Neural cell (in vitro differentiated cells): Measurements from ENCODE around the gene ZNF507. TPM values are rescaled to one million over a fixed set of nuclear protein-coding genes. Genes with fewer than 3 reads are reported as not detected.

Source experiments
- H2AFZ ChIP-seq: fragments of 200-600, 300-800 bp; sonication (generic), shearing (Covaris generic); 2 replicates; pipeline ENCODE4 v1.6.0; 2014; ENCODE audit warnings: low read depth, mild to moderate bottlenecking, antibody characterized with exemption, low read length, moderate library complexity
- H3F3A ChIP-seq: fragments of 200-600 bp; shearing (Covaris generic); 2 replicates; pipeline ENCODE4 v1.6.1; 2016; ENCODE audit warnings: mild to moderate bottlenecking, moderate library complexity, mixed read lengths, antibody characterized with exemption, low read length; ENCODE audit not compliant: insufficient read depth, poor library complexity, severe bottlenecking
- H3K27ac ChIP-seq: fragments of 200-600, 300-800 bp; sonication (generic), shearing (Covaris generic); 2 replicates; pipeline ENCODE4 v1.5.1; 2014; ENCODE audit warnings: mild to moderate bottlenecking, low read length, moderate library complexity
- H3K27me3 ChIP-seq: fragments of 300-800, 200-600 bp; sonication (generic), shearing (Covaris generic); 2 replicates; pipeline ENCODE4 v1.6.0; 2014; ENCODE audit warnings: mild to moderate bottlenecking, low read depth, low read length, moderate library complexity; ENCODE audit not compliant: insufficient read depth
- H3K36me3 ChIP-seq: fragments of 300-800, 200-600 bp; sonication (generic), shearing (Covaris generic); 2 replicates; pipeline ENCODE4 v1.5.1; 2014; ENCODE audit warnings: mild to moderate bottlenecking, antibody characterized with exemption, low read length, moderate library complexity; ENCODE audit not compliant: insufficient read depth
- H3K4me2 ChIP-seq: fragments of 300-800, 200-600 bp; sonication (generic), shearing (Covaris generic); 2 replicates; pipeline ENCODE4 v1.6.0; 2014; ENCODE audit warnings: mild to moderate bottlenecking, low read length
- H3K4me3 ChIP-seq: fragments of 300-800, 200-600 bp; sonication (generic), shearing (Covaris generic); 2 replicates; pipeline ENCODE4 v1.5.1; 2014; ENCODE audit warnings: mild to moderate bottlenecking, low read length, moderate library complexity
- H3K79me2 ChIP-seq: fragments of 200-600 bp; shearing (Covaris generic); replicated peaks from 2 replicates; pipeline ENCODE4 v1.6.0; 2014; ENCODE audit warnings: mild to moderate bottlenecking, low read length, moderate library complexity; ENCODE audit not compliant: insufficient read depth
- H3K9ac ChIP-seq: fragments of 300-800, 200-600 bp; sonication (generic), shearing (Covaris generic); 2 replicates; pipeline ENCODE4 v1.6.1; 2016; ENCODE audit warnings: mild to moderate bottlenecking, low read length, mixed read lengths
- H3K9me2 ChIP-seq: fragments of 200-600 bp; shearing (Covaris generic); 2 replicates; pipeline ENCODE4 v1.6.1; 2016; ENCODE audit warnings: mild to moderate bottlenecking, low read length, mixed read lengths; ENCODE audit not compliant: insufficient read depth
- H3K9me3 ChIP-seq: fragments of 200-600, 300-800 bp; sonication (generic), shearing (Covaris generic); 2 replicates; pipeline ENCODE4 v1.6.1; 2016; ENCODE audit warnings: mild to moderate bottlenecking, mixed run types, low read length, moderate library complexity, mixed read lengths
- H4K20me1 ChIP-seq: fragments of 200-600 bp; shearing (Covaris generic); 2 replicates; pipeline ENCODE4 v1.6.1; 2016; ENCODE audit warnings: mild to moderate bottlenecking, mixed run types; ENCODE audit not compliant: insufficient read depth
- EP300 ChIP-seq: fragments of 450-650 bp; conservative IDR thresholded peaks from 2 replicates; pipeline ENCODE4 v1.6.1; 2014; ENCODE audit warnings: antibody characterized with exemption, mild to moderate bottlenecking, moderate library complexity; ENCODE audit not compliant: poor library complexity, severe bottlenecking
- EZH2 ChIP-seq: fragments of 200-600, 300-800 bp; shearing (Covaris generic), sonication (generic); IDR thresholded peaks from 2 replicates; pipeline ENCODE4 v1.6.1; 2014; ENCODE audit warnings: antibody characterized with exemption, low read length, borderline replicate concordance, mild to moderate bottlenecking; ENCODE audit not compliant: insufficient read depth, poor library complexity, severe bottlenecking
- MXI1 ChIP-seq: fragments of 450-650 bp; conservative IDR thresholded peaks from 2 replicates; pipeline ENCODE4 v1.6.1; 2014; ENCODE audit warnings: antibody characterized with exemption, mild to moderate bottlenecking; ENCODE audit not compliant: poor library complexity, severe bottlenecking
- POLR2AphosphoS5 ChIP-seq: IDR thresholded peaks from 2 replicates; pipeline ENCODE4 v1.6.1; 2012
- RAD21 ChIP-seq: fragments of 450-650 bp; conservative IDR thresholded peaks from 2 replicates; pipeline ENCODE4 v1.6.1; 2014; ENCODE audit warnings: antibody characterized with exemption, mild to moderate bottlenecking, moderate library complexity
- SMC3 ChIP-seq: fragments of 450-650 bp; conservative IDR thresholded peaks from 2 replicates; pipeline ENCODE4 v1.6.1; 2014; ENCODE audit warnings: antibody characterized with exemption, mild to moderate bottlenecking, moderate library complexity; ENCODE audit not compliant: poor library complexity
- TAF1 ChIP-seq: IDR thresholded peaks from 2 replicates; pipeline ENCODE4 v1.6.1; 2012; ENCODE audit warnings: low read depth
- polyA plus RNA-seq: library from polyadenylated mRNA; depleted of rRNA; stranded (reverse); fragments of >200 nt; gene quantifications from 2 replicates; pipeline ENCODE4 v1.2.3, GENCODE V29; 2014
- TF ChIP-seq, protein P1 (sequence below): IDR thresholded peaks from 2 replicates; pipeline ENCODE4 v1.6.1; 2012; ENCODE audit warnings: borderline replicate concordance
- TF ChIP-seq, protein P2 (sequence below): fragments of 450-650 bp; IDR thresholded peaks from 2 replicates; pipeline ENCODE4 v1.5.1; 2014; ENCODE audit warnings: antibody characterized with exemption, mild to moderate bottlenecking, moderate library complexity; ENCODE audit not compliant: poor library complexity, severe bottlenecking

ZNF507 gene
- polyA plus RNA-seq, 1 donor from 2014 or later, result 9.9 TPM

DNA sequence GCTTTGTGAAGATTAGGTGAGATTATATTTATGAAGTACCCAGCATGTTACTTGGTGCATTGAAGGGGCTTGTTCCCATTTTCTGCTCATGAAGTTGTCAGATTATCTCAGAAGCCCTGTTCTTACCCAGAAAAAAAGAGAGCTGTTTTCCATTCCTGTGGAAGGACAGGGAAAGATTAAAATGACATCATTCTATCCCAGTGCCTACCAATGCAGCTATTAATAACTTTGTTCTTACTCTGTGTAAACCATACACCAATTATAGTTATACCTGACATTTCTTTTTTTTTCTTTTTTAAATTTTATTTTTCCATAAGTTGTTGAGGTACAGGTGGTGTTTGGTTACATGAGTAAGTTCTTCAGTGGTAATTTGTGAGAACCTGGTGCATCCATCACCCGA, 18.6 kb downstream of the ZNF507 start:
- Histone ChIP-seq H3K9ac (no peak overlapping the region), H3K79me2 (peaks cover 3% of the 10 kb centered on the region), H3K36me3 (no peaks in the 10 kb centered on the region), H3K9me2 (no peaks in the 10 kb centered on the region), H3F3A (no peaks in the 10 kb centered on the region), H3K27me3 (no peaks in the 10 kb centered on the region), H3K4me2 (no peak overlapping the region), H2AFZ (no peak overlapping the region), H3K27ac (no peak overlapping the region), H3K4me3 (no peak overlapping the region), H3K9me3 (no peaks in the 10 kb centered on the region), H4K20me1 (no peaks in the 10 kb centered on the region)
- no peak for TF ChIP-seq TAF1
- TF ChIP-seq SMC3, result no peak
- no peak for TF ChIP-seq EZH2
- TF ChIP-seq EP300, result no peak
- TF ChIP-seq, protein P1, sequence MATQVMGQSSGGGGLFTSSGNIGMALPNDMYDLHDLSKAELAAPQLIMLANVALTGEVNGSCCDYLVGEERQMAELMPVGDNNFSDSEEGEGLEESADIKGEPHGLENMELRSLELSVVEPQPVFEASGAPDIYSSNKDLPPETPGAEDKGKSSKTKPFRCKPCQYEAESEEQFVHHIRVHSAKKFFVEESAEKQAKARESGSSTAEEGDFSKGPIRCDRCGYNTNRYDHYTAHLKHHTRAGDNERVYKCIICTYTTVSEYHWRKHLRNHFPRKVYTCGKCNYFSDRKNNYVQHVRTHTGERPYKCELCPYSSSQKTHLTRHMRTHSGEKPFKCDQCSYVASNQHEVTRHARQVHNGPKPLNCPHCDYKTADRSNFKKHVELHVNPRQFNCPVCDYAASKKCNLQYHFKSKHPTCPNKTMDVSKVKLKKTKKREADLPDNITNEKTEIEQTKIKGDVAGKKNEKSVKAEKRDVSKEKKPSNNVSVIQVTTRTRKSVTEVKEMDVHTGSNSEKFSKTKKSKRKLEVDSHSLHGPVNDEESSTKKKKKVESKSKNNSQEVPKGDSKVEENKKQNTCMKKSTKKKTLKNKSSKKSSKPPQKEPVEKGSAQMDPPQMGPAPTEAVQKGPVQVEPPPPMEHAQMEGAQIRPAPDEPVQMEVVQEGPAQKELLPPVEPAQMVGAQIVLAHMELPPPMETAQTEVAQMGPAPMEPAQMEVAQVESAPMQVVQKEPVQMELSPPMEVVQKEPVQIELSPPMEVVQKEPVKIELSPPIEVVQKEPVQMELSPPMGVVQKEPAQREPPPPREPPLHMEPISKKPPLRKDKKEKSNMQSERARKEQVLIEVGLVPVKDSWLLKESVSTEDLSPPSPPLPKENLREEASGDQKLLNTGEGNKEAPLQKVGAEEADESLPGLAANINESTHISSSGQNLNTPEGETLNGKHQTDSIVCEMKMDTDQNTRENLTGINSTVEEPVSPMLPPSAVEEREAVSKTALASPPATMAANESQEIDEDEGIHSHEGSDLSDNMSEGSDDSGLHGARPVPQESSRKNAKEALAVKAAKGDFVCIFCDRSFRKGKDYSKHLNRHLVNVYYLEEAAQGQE, result no peak
- no peak for TF ChIP-seq POLR2AphosphoS5
- TF ChIP-seq RAD21, result no peak
- no peak for TF ChIP-seq MXI1
- TF ChIP-seq, protein P2, sequence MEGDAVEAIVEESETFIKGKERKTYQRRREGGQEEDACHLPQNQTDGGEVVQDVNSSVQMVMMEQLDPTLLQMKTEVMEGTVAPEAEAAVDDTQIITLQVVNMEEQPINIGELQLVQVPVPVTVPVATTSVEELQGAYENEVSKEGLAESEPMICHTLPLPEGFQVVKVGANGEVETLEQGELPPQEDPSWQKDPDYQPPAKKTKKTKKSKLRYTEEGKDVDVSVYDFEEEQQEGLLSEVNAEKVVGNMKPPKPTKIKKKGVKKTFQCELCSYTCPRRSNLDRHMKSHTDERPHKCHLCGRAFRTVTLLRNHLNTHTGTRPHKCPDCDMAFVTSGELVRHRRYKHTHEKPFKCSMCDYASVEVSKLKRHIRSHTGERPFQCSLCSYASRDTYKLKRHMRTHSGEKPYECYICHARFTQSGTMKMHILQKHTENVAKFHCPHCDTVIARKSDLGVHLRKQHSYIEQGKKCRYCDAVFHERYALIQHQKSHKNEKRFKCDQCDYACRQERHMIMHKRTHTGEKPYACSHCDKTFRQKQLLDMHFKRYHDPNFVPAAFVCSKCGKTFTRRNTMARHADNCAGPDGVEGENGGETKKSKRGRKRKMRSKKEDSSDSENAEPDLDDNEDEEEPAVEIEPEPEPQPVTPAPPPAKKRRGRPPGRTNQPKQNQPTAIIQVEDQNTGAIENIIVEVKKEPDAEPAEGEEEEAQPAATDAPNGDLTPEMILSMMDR, result no peak

DNA sequence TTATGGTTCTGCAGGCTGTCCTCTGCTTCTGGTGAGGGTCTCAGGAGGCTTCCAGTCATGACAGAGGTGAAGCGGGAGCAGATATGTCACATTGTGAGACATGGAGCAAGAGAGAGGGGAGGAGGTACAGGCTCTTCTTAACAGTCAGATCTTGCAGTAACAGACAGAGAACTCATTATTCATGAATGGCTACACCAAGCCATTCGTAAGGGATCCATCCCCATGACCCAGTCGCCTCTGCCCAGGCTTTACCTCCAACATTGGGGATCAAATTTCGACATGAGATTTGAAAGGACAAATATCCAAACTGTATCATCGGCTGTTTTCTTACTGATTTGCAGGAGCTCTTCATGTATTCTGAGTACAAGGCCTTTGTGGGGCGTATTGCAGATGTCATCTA, 21.7 kb downstream of the ZNF507 start:
- no peak overlapping the region for H2AFZ ChIP-seq
- no peak overlapping the region for H3K9ac ChIP-seq
- H3K27ac ChIP-seq, result no peak overlapping the region
- no peaks in the 10 kb centered on the region for H4K20me1 ChIP-seq
- no peaks in the 10 kb centered on the region for H3K9me2 ChIP-seq
- H3K27me3 ChIP-seq, result no peaks in the 10 kb centered on the region
- no peaks in the 10 kb centered on the region for H3F3A ChIP-seq
- TF ChIP-seq MXI1, result no peak
- no peak for TF ChIP-seq EP300
- TF ChIP-seq, protein P2, result no peak
- TF ChIP-seq, protein P1, result no peak
- TF ChIP-seq TAF1, result no peak
- TF ChIP-seq POLR2AphosphoS5, result no peak
- H3K79me2 ChIP-seq, result peaks cover 3% of the 10 kb centered on the region
- H3K36me3 ChIP-seq, result no peaks in the 10 kb centered on the region
- H3K4me2 ChIP-seq, result no peak overlapping the region
- H3K9me3 ChIP-seq, result no peaks in the 10 kb centered on the region
- no peak overlapping the region for H3K4me3 ChIP-seq
